Measurements from ENCODE around the gene CALML3. TPM values are rescaled to one million over a fixed set of nuclear protein-coding genes. Genes with fewer than 3 reads are reported as not detected.

Gene CALML3
- total and polyA plus RNA-seq, 2 of the 8 experiments (the other 6 are each of a cell fraction or from before 2014, with no cell fraction given): not detected

DNA sequence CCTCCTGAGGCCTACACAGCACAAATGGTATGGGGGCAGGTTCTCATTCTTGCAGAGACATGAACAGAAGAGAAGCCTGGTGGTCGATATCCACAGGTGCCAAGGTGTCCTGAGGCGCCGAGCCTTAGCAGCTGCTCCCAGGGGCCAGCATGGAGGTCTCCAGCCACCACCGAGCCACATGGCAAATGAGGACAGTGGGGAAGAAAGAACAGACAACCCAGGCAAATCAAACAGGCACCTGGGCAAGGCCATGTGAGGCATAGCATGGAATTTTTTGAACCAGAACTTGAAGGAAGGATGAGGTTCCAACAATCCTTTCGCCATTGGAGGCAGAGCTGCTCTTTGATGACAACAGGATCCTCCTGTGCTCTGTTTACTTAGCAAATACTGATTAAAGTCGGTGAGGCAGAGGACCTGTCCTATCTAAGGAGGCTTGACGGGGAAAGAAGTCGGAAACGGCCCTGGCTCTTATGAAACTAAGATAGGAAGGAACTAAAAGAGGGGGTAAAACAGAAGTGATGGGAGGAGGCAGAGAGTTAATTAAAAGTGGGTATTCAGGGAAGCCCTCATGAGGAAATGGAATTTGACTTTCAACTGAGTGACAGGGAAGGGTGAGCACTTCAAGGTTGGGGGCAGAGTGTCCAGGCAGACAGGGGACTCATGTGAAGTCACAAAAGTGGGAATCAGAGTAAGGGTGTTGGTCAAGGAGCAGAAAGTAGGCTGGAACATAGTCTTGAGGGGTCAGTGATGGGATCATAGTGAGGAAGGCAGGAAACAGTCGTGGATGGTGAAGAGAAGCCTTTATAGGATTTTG is 8.6 kb upstream of the CALML3 start:
- H3K9me3 ChIP-seq (ENCODE audit: insufficient read depth in 2 of 2, low read depth in 1 of 2, low read length in 1 of 2): no peaks in the 10 kb centered on the region
- H2BK12ac ChIP-seq (ENCODE audit: low read depth, low read length): no peak overlapping the region
- no peak overlapping the region for H2AK5ac ChIP-seq (ENCODE audit: low read depth, low read length)
- no peaks in the 10 kb centered on the region for H3K79me1 ChIP-seq (ENCODE audit: low read depth, low read length)
- H2BK5ac ChIP-seq (ENCODE audit: low read depth, low read length): no peak overlapping the region
- no peak overlapping the region for H3K23ac ChIP-seq (ENCODE audit: insufficient read length)
- H2BK120ac ChIP-seq (replicated peaks; ENCODE audit: low read depth, low read length): no peak overlapping the region
- POLR2A ChIA-PET (ENCODE audit: partially characterized antibody): interaction anchor here (0.7 kb wide), 1 partner anchor 16 kb away, joined by 3 read pairs; no protein-coding TSS in a partner anchor
- no peak overlapping the region for H2BK20ac ChIP-seq (ENCODE audit: low read length)
- H4K20me1 ChIP-seq (replicated peaks in 1 of 2; ENCODE audit: control insufficient read depth in 1 of 2, insufficient read depth in 2 of 2, low read length in 2 of 2): no peaks in the 10 kb centered on the region
- H3K4me1 ChIP-seq (replicated peaks in 1 of 4; ENCODE audit: control insufficient read depth in 3 of 4, insufficient read depth in 4 of 4, low read length in 3 of 4): peaks cover 0 to 3% (median 0%) of the 10 kb centered on the region in 4 experiments; a peak in 1 of 7 replicates
- no peak overlapping the region for H2BK15ac ChIP-seq (ENCODE audit: low read length)
- no peaks in the 10 kb centered on the region for H3K36me3 ChIP-seq (ENCODE audit: control insufficient read depth in 2 of 4, insufficient read depth in 4 of 4, low read length in 3 of 4)
- no peaks in the 10 kb centered on the region for H3K27me3 ChIP-seq (replicated peaks in 1 of 4; ENCODE audit: control insufficient read depth in 3 of 4, extremely low read depth in 1 of 4, insufficient read depth in 3 of 4, low read length in 3 of 4)
- H3K9ac ChIP-seq (replicated peaks in 1 of 4; ENCODE audit: extremely low read depth in 1 of 4, low read depth in 3 of 4, low read length in 3 of 4): no peak overlapping the region
- H3K23me2 ChIP-seq (ENCODE audit: low read depth, low read length): no peaks in the 10 kb centered on the region
- no peak overlapping the region for H2AFZ ChIP-seq (ENCODE audit: low read length)
- no peaks in the 10 kb centered on the region for H3K79me2 ChIP-seq (ENCODE audit: control insufficient read depth in 1 of 2, insufficient read depth in 2 of 2, low read length in 2 of 2)
- no peak overlapping the region for H3K56ac ChIP-seq (replicated peaks; ENCODE audit: insufficient read length, low read depth, low read length)
- WGBS, 2 experiments (ENCODE audit: extremely low coverage in 1 of 2, insufficient coverage in 1 of 2, insufficient read length in 1 of 2, insufficient replicate concordance in 2 of 2, low coverage in 1 of 2, low lambda C conversion rate in 2 of 2, missing lambda C conversion rate in 1 of 2): 87% methylated on average over 10 of the region's 10 CpGs; no CpG with 5 or more reads in 1 of the 2 experiments
- no peak overlapping the region for H4K5ac ChIP-seq (ENCODE audit: insufficient read length, low read depth, low read length)
- no peak overlapping the region for H3K4me2 ChIP-seq (ENCODE audit: insufficient read depth in 1 of 2, low read depth in 2 of 2, low read length in 2 of 2)
- DNase-seq (ENCODE audit: low read depth in 1 of 2, low spot score in 2 of 2) (no peak), FAIRE-seq (no peak)
- H4K91ac ChIP-seq (replicated peaks; ENCODE audit: insufficient read length, low read length): no peak overlapping the region
- no peak overlapping the region for H4K8ac ChIP-seq (ENCODE audit: extremely low read depth, insufficient read depth, low read length)
- CTCF ChIA-PET (ENCODE audit: partially characterized antibody): interaction anchor here (1.0 to 2.3 kb wide), 2 partner anchors 21 to 106 kb away, joined by 4 to 8 read pairs; no protein-coding TSS in a partner anchor
- no peak overlapping the region for H3K4me3 ChIP-seq (ENCODE audit: extremely low read depth in 1 of 4, insufficient read depth in 2 of 4, low read depth in 3 of 4, low read length in 4 of 4)
- no peak overlapping the region for H3K18ac ChIP-seq (ENCODE audit: extremely low read depth, low read length)
- H3K4ac ChIP-seq (replicated peaks; ENCODE audit: insufficient read length, low read depth, low read length): no peak overlapping the region
- no peak overlapping the region for H3K14ac ChIP-seq (ENCODE audit: insufficient read length)
- H3K27ac ChIP-seq (ENCODE audit: low read depth, low read length): no peak overlapping the region
- no peak for TF ChIP-seq SRF (IDR thresholded peaks at IDR 0.05; ENCODE audit: low read depth, low read length)
- TF ChIP-seq POU5F1 (IDR thresholded peaks at IDR 0.05; ENCODE audit: low read depth, low read length): no peak
- no peak for TF ChIP-seq RAD21 (IDR thresholded peaks at IDR 0.05 in 1 of 2, conservative IDR thresholded peaks at IDR 0.05 in 1 of 2; ENCODE audit: low read depth in 2 of 2, low read length in 2 of 2)
- TF ChIP-seq GTF2F1 (IDR thresholded peaks at IDR 0.05; ENCODE audit: borderline replicate concordance, low read depth, low read length): no peak
- TF ChIP-seq EP300 (IDR thresholded peaks at IDR 0.05; ENCODE audit: borderline replicate concordance in 1 of 2, low read depth in 2 of 2, low read length in 2 of 2): no peak
- TF ChIP-seq SIRT6 (IDR thresholded peaks at IDR 0.05; ENCODE audit: low read length): no peak
- no peak for TF ChIP-seq KDM4A (IDR thresholded peaks at IDR 0.05; ENCODE audit: low read depth, low read length, severe bottlenecking)
- TF ChIP-seq NRF1 (IDR thresholded peaks at IDR 0.05; ENCODE audit: low read depth, low read length): no peak
- no peak for TF ChIP-seq TAF1 (IDR thresholded peaks at IDR 0.05; ENCODE audit: low read depth, low read length)
- no peak for TF ChIP-seq CBX5 (IDR thresholded peaks at IDR 0.05; ENCODE audit: low read depth, low read length)
- no peak for TF ChIP-seq SAP30 (IDR thresholded peaks at IDR 0.05; ENCODE audit: insufficient read depth, insufficient replicate concordance, low read length)
- TF ChIP-seq CHD2 (IDR thresholded peaks at IDR 0.05; ENCODE audit: low read length): no peak

Data from H1 (cell line).